Effector CD8-positive, alpha-beta T cell (primary cell): ENCODE results near the gene P2RY13.

Experiments
- DNase-seq: peaks from one replicate; lab custom pipeline; 2025; lab: John Stamatoyannopoulos, UW

The P2RY13 gene

GRCh38 chr3:151320131-151320530, 9.2 kb downstream of the P2RY13 start:
- no peak for DNase-seq

GRCh38 chr3:151319628-151320027, 9.7 kb downstream of the P2RY13 start:
- DNase-seq = no peak

- DNase-seq = no peak
Measured at GRCh38 chr3:151318991-151319390, 10.4 kb downstream of the P2RY13 start.

- DNase-seq = no peak
Measured at GRCh38 chr3:151318313-151318712, 11.0 kb downstream of the P2RY13 start.

- DNase-seq = no peak
Measured at GRCh38 chr3:151316267-151316991, 12.9 kb downstream of the P2RY13 start, which contains the start of gene GPR87. GPR87 (minus strand) TSS chr3:151316820; CDS start chr3:151300100, 16,720 bp downstream.

GRCh38 chr3:151315846-151316245, 13.5 kb downstream of the P2RY13 start:
- no peak for DNase-seq

GRCh38 chr3:151315136-151315535, 14.2 kb downstream of the P2RY13 start:
- DNase-seq = no peak

- DNase-seq = no peak
Measured at GRCh38 chr3:151314593-151314992, 14.8 kb downstream of the P2RY13 start.

- DNase-seq = no peak
Measured at GRCh38 chr3:151314137-151314536, 15.2 kb downstream of the P2RY13 start.

GRCh38 chr3:151312972-151313371, 16.4 kb downstream of the P2RY13 start:
- no peak for DNase-seq

GRCh38 chr3:151309566-151309965, 19.8 kb downstream of the P2RY13 start:
- no peak for DNase-seq

- no peak for DNase-seq
Measured at GRCh38 chr3:151307583-151308488, 21.5 kb downstream of the P2RY13 start.

GRCh38 chr3:151307131-151307530, 22.2 kb downstream of the P2RY13 start:
- DNase-seq = no peak

- no peak for DNase-seq
Measured at GRCh38 chr3:151306168-151306810, 23.1 kb downstream of the P2RY13 start.

- DNase-seq = no peak
Measured at GRCh38 chr3:151305775-151306151, 23.6 kb downstream of the P2RY13 start.

- DNase-seq = no peak
Measured at GRCh38 chr3:151305060-151305774, 24.1 kb downstream of the P2RY13 start.

- DNase-seq = no peak
Measured at GRCh38 chr3:151303751-151304150, 25.6 kb downstream of the P2RY13 start.

GRCh38 chr3:151301787-151302186, 27.6 kb downstream of the P2RY13 start:
- DNase-seq = no peak

GRCh38 chr3:151300539-151300938, 28.8 kb downstream of the P2RY13 start:
- no peak for DNase-seq

- no peak for DNase-seq
Measured at GRCh38 chr3:151299006-151299405, 30.3 kb downstream of the P2RY13 start.

GRCh38 chr3:151297429-151297828, 31.9 kb downstream of the P2RY13 start:
- no peak for DNase-seq

GRCh38 chr3:151296226-151296625, 33.1 kb downstream of the P2RY13 start:
- no peak for DNase-seq
